Astrocyte of the spinal cord (primary cell): ENCODE data around the gene CEACAM19.
"Not testable (repeated sequence)": the region's sequence is repeated elsewhere in the genome, so short reads cannot be mapped to it uniquely, and the experiment has no call there.

Source experiments
- DNase-seq: peaks from one replicate; pipeline ENCODE4 v3.0.0; 2011; ENCODE audit warnings: low read depth, low spot score
- H3K4me3 ChIP-seq: 2 replicates; pipeline ENCODE4 v1.5.1; 2011; ENCODE audit warnings: low read depth, mild to moderate bottlenecking, low read length, moderate library complexity
- CTCF ChIP-seq: IDR thresholded peaks from 2 replicates; pipeline ENCODE4 v1.5.1; 2012; ENCODE audit warnings: low read depth, mild to moderate bottlenecking, low read length, inconsistent platforms
- in situ Hi-C: cut with HindIII; loops from 2 replicates; pipeline ENCODE4 v1.10.0; 2017; ENCODE audit warnings: low sequenced_read_pairs

CEACAM19 gene

GRCh38 chr19:44628793-44629192 lies 42.5 kb upstream of the CEACAM19 start:
- in situ Hi-C loops, result no loop called here
- no peak for TF ChIP-seq CTCF
- H3K4me3 ChIP-seq, result no peak overlapping the region

GRCh38 chr19:44631611-44632010 lies 39.7 kb upstream of the CEACAM19 start:
- DNase-seq, in situ Hi-C loops, H3K4me3 ChIP-seq: not testable (repeated sequence)

More at GRCh38 chr19:44628793-44629192, 42.5 kb upstream of the CEACAM19 start:
- DNase-seq, result no peak

- in situ Hi-C loops, H3K4me3 ChIP-seq, DNase-seq: not testable (repeated sequence)
These were observed 37.2 kb upstream of the CEACAM19 start for GRCh38 chr19:44634058-44634457.

- no peak overlapping the region for H3K4me3 ChIP-seq
- TF ChIP-seq CTCF, result no peak
- in situ Hi-C loops, result no loop called here
- DNase-seq, result no peak
These were observed 36.5 kb upstream of the CEACAM19 start for GRCh38 chr19:44634785-44635184.

- peak; percentile 9 for TF ChIP-seq CTCF
- no peak overlapping the region for H3K4me3 ChIP-seq
- in situ Hi-C loops, result no loop called here
- peak; percentile 58 for DNase-seq
These were observed 35.5 kb upstream of the CEACAM19 start for GRCh38 chr19:44635581-44636438.

- no peak overlapping the region for H3K4me3 ChIP-seq
- in situ Hi-C loops, result no loop called here
These were observed 34.6 kb upstream of the CEACAM19 start for GRCh38 chr19:44636439-44637389.

GRCh38 chr19:44637390-44637764 lies 33.9 kb upstream of the CEACAM19 start:
- no peak for TF ChIP-seq CTCF
- no peak overlapping the region for H3K4me3 ChIP-seq
- no peak for DNase-seq
- in situ Hi-C loops, result no loop called here

More at GRCh38 chr19:44636439-44637389, 34.6 kb upstream of the CEACAM19 start:
- DNase-seq, result no peak
- no peak for TF ChIP-seq CTCF
